ENCODE data around the gene NFKBIB.

Gene NFKBIB

GRCh38 chr19:38946229-38947010 is 46.7 kb downstream of the NFKBIB start:
- Histone ChIP-seq H3K36me3 (ENCODE audit: control insufficient read depth, insufficient read depth, low read length) (no peaks in the 10 kb centered on the region), H3K4me2 (ENCODE audit: low read length) (no peak overlapping the region), H3K27me3 (ENCODE audit: control insufficient read depth, insufficient read depth, low read length) (no peaks in the 10 kb centered on the region), H3K4me3 (ENCODE audit: low read depth, low read length) (no peak overlapping the region), H3K9me3 (ENCODE audit: control insufficient read depth, low read length) (no peaks in the 10 kb centered on the region), H3K4me1 (no peaks in the 10 kb centered on the region), H3K27ac (no peak overlapping the region), H3K79me2 (no peaks in the 10 kb centered on the region), H2AFZ (no peak overlapping the region), H3K9ac (no peak overlapping the region)
- TF ChIP-seq, protein P1, sequence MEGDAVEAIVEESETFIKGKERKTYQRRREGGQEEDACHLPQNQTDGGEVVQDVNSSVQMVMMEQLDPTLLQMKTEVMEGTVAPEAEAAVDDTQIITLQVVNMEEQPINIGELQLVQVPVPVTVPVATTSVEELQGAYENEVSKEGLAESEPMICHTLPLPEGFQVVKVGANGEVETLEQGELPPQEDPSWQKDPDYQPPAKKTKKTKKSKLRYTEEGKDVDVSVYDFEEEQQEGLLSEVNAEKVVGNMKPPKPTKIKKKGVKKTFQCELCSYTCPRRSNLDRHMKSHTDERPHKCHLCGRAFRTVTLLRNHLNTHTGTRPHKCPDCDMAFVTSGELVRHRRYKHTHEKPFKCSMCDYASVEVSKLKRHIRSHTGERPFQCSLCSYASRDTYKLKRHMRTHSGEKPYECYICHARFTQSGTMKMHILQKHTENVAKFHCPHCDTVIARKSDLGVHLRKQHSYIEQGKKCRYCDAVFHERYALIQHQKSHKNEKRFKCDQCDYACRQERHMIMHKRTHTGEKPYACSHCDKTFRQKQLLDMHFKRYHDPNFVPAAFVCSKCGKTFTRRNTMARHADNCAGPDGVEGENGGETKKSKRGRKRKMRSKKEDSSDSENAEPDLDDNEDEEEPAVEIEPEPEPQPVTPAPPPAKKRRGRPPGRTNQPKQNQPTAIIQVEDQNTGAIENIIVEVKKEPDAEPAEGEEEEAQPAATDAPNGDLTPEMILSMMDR (IDR thresholded peaks at IDR 0.05): no peak

DNA sequence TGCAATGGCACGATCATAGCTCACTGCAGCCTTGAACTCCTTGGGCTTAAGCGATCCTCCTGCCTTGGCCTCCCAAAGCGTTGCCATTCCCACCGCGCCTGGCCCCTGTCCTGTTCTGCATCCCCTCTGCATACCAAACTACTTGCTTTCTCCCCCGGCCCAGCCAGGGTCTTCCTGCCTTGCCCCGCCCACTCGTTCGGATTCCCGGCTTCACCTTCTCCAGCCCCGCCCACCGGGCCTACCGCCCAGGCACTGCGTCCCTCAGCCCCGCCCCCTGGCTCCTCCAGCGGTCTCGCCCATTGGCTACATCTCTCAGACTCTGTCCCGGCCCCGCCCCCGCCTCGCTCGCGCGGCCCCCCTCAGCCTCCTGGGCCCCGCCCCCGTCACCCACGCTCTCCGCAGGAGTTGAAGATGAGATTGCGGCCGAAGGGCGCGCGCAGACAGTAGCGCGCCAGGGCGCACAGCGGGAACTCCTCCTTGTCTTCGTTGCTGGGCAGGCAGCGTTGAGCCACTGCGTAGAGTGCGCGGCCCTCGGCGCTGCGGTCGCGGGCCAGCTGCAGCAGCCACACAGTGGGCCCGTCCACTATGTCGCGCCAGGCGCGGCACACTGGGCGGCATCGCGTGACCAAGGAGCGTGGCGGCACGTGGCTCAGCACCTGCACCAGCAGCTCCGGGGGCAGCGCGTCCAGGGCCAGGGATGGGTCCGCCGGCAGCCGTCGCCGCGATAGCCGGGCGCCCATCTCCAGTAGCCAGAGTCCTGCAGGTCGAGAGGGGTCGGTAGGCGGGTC is 50.0 kb downstream of the NFKBIB start:
- Histone ChIP-seq H3K9me3 (ENCODE audit: control insufficient read depth, low read length) (no peaks in the 10 kb centered on the region), H3K4me3 (ENCODE audit: low read depth, low read length) (peak overlapping the region; percentile 40), H2AFZ (peak overlapping the region; percentile 50), H3K27ac (no peak overlapping the region), H3K27me3 (ENCODE audit: control insufficient read depth, insufficient read depth, low read length) (no peaks in the 10 kb centered on the region), H3K9ac (no peak overlapping the region), H3K4me2 (ENCODE audit: low read length) (peak overlapping the region; percentile 78), H3K36me3 (ENCODE audit: control insufficient read depth, insufficient read depth, low read length) (no peaks in the 10 kb centered on the region), H3K4me1 (no peaks in the 10 kb centered on the region), H3K79me2 (no peaks in the 10 kb centered on the region)
- TF ChIP-seq, protein P1 (IDR thresholded peaks at IDR 0.05): no peak

DNA sequence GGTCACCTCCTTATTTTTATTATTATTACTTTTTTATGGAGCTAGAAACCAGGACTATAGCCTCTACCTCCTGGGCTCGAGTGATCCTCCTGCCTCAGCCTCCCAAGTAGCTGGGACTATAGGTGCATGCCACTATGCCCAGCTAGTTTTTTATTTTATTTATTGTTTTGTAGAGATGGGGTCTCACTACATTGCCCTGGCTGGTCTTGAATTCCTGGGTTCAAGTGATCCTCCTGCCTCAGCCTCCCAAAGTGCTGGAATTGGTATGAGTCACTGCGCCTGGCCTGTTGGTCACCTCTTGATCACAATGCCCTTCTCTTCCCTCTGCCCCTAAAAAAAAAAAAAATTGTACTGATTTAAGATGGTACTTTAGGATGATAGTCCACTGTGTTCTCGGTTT is 51.4 kb downstream of the NFKBIB start:
- Histone ChIP-seq H3K27ac (no peak overlapping the region), H3K36me3 (ENCODE audit: control insufficient read depth, insufficient read depth, low read length) (no peaks in the 10 kb centered on the region), H3K9ac (no peak overlapping the region), H3K79me2 (no peaks in the 10 kb centered on the region), H2AFZ (no peak overlapping the region), H3K4me3 (ENCODE audit: low read depth, low read length) (no peak overlapping the region), H3K4me1 (no peaks in the 10 kb centered on the region), H3K9me3 (ENCODE audit: control insufficient read depth, low read length) (no peaks in the 10 kb centered on the region), H3K4me2 (ENCODE audit: low read length) (no peak overlapping the region), H3K27me3 (ENCODE audit: control insufficient read depth, insufficient read depth, low read length) (no peaks in the 10 kb centered on the region)
- TF ChIP-seq, protein P1 (IDR thresholded peaks at IDR 0.05): no peak

GRCh38 chr19:38952395-38953165 is 52.8 kb downstream of the NFKBIB start:
- TF ChIP-seq, protein P1 (IDR thresholded peaks at IDR 0.05): no peak
- Histone ChIP-seq H3K9ac (no peak overlapping the region), H3K4me2 (ENCODE audit: low read length) (no peak overlapping the region), H3K36me3 (ENCODE audit: control insufficient read depth, insufficient read depth, low read length) (no peaks in the 10 kb centered on the region), H3K4me3 (ENCODE audit: low read depth, low read length) (no peak overlapping the region), H3K27ac (no peak overlapping the region), H3K9me3 (ENCODE audit: control insufficient read depth, low read length) (no peaks in the 10 kb centered on the region), H3K27me3 (ENCODE audit: control insufficient read depth, insufficient read depth, low read length) (no peaks in the 10 kb centered on the region), H3K79me2 (no peaks in the 10 kb centered on the region), H2AFZ (no peak overlapping the region), H3K4me1 (no peaks in the 10 kb centered on the region)
